ENCODE results near the gene CABYR. TPM values are rescaled to one million over a fixed set of nuclear protein-coding genes. Genes with fewer than 3 reads are reported as not detected.

CABYR gene
- total RNA-seq, 4 donors from 2014 or later: 0.76 to 3.6 (median 1.2) TPM

DNA sequence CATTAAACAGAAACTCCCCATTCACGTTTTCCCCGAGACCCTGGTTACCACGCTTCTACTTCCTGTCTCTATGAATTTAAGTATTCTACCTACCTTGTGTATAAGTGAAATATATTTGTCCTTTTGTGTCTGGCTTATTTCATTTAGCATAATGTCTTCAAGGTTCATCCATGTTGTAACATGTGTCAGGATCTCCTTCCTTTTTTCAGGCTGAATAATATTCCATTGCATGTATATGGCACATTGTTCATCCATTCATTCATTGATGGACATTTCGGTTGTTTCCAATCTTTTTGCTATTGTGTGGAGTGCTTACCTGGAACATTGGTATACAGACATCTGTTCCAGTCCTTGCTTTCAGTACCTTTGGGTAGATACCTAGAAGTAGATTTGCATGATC is 18.2 kb upstream of the CABYR start:
- TF ChIP-seq POLR2A (IDR thresholded peaks at IDR 0.05): no peak
- TF ChIP-seq POLR2AphosphoS5 (IDR thresholded peaks at IDR 0.05): no peak
- TF ChIP-seq, protein P1, sequence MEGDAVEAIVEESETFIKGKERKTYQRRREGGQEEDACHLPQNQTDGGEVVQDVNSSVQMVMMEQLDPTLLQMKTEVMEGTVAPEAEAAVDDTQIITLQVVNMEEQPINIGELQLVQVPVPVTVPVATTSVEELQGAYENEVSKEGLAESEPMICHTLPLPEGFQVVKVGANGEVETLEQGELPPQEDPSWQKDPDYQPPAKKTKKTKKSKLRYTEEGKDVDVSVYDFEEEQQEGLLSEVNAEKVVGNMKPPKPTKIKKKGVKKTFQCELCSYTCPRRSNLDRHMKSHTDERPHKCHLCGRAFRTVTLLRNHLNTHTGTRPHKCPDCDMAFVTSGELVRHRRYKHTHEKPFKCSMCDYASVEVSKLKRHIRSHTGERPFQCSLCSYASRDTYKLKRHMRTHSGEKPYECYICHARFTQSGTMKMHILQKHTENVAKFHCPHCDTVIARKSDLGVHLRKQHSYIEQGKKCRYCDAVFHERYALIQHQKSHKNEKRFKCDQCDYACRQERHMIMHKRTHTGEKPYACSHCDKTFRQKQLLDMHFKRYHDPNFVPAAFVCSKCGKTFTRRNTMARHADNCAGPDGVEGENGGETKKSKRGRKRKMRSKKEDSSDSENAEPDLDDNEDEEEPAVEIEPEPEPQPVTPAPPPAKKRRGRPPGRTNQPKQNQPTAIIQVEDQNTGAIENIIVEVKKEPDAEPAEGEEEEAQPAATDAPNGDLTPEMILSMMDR (IDR thresholded peaks at IDR 0.05): no peak
- TF ChIP-seq EP300 (IDR thresholded peaks at IDR 0.05): no peak
- no peak overlapping the region for H3K4me3 ChIP-seq
- H3K27ac ChIP-seq: no peak overlapping the region
- H3K36me3 ChIP-seq: peaks cover 48% of the 10 kb centered on the region
- H3K27me3 ChIP-seq: no peaks in the 10 kb centered on the region
- no peak for DNase-seq (ENCODE audit: low spot score in 2 of 2)
- peaks cover 3% of the 10 kb centered on the region for H3K4me1 ChIP-seq
- 96% methylated on average over 4 of the region's 4 CpGs for WGBS
- H3K9me3 ChIP-seq: no peaks in the 10 kb centered on the region

DNA sequence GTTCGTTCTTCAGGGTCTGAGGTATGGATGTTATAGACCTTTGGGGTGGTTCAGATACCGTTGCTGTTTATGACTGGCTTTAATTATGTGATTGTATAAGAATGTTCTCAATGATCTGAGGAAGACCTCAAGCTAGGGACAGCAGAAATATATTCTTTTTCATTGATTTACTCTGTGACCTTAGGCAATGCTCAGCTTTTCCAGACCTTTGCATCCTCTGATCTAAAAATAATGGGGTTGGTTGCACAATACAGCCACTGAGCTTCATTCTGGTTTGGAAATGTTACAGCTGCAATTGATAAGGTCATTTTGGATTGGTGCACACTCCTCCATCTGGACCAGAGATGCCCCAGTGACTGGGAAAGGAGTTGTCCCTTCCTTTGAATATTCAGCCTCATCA is 17.2 kb upstream of the CABYR start:
- H3K27me3 ChIP-seq: no peaks in the 10 kb centered on the region
- H3K4me1 ChIP-seq: peaks cover 10% of the 10 kb centered on the region
- WGBS: 96% methylated on average over 2 of the region's 2 CpGs
- DNase-seq (ENCODE audit: low spot score in 2 of 2): no peak
- TF ChIP-seq POLR2AphosphoS5 (IDR thresholded peaks at IDR 0.05) (no peak), EP300 (IDR thresholded peaks at IDR 0.05) (no peak), POLR2A (IDR thresholded peaks at IDR 0.05) (no peak)
- TF ChIP-seq, protein P1 (IDR thresholded peaks at IDR 0.05): no peak
- H3K4me3 ChIP-seq: no peak overlapping the region
- peaks cover 45% of the 10 kb centered on the region for H3K36me3 ChIP-seq
- no peaks in the 10 kb centered on the region for H3K9me3 ChIP-seq
- no peak overlapping the region for H3K27ac ChIP-seq

DNA sequence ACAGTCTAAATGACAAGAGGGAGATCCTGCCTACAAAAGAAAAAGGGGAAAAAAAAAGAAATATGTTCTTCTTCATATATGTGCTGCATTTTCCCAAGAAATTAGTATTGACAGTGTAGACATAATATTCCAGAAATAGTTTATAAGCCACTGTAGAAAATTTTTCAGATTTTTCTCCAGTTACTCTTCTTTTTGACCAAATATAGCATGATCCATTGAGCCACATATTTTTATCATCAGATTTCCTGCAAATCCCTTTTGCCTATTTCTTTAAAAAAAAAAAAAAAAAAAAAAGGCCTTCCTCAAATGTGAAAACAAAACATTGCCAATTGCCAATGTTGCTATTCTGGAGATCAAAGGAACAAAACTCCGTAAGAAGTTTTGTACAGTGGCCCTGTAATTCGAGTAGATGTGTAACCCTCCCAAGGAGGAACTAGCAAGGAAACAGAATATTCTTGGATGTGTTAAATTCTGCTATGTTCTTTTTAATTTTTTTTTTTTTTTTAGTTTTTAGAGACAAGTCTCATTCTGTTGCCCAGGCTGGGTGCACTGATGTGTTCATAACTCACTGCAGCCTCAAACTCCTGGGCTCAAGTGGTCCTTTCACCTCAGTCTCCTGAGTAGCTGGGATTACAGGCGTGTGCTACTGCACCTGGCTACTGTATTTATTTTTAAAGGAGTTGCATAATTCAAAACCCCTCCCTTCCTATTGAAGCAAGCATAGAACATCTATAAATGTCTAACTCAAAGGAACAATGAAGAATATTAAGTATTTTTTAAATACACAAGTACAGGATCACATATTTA is 12.5 kb upstream of the CABYR start:
- no peak overlapping the region for H3K4me3 ChIP-seq
- H3K27me3 ChIP-seq: no peaks in the 10 kb centered on the region
- H3K4me1 ChIP-seq: peaks cover 10% of the 10 kb centered on the region
- TF ChIP-seq POLR2A (IDR thresholded peaks at IDR 0.05): no peak
- no peak for TF ChIP-seq EP300 (IDR thresholded peaks at IDR 0.05)
- TF ChIP-seq, protein P1 (IDR thresholded peaks at IDR 0.05): no peak
- no peak for TF ChIP-seq POLR2AphosphoS5 (IDR thresholded peaks at IDR 0.05)
- H3K36me3 ChIP-seq: peaks cover 56% of the 10 kb centered on the region
- H3K9me3 ChIP-seq: no peaks in the 10 kb centered on the region
- 34% methylated on average over 3 of the region's 3 CpGs for WGBS
- no peak for DNase-seq (ENCODE audit: low spot score in 2 of 2)
- no peak overlapping the region for H3K27ac ChIP-seq

DNA sequence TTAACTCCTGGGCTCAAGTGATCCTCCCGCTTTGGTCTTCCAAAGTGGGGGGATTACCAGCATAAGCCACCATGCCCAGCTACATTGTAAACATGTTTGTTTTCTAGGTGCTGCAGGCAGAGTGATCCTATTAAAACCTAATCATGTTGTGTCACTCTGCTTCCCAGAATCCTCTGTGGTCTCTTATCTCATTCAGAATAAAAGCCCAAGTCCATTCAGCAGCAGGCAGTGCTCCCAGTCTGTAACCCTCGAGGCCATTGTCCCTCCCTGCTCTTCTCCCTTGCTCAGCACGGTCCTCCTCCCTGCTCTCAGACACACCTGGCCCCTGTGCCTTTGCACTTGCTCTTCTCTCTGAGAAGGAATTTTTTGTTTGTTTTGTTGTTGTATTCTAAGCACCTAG is 11.1 kb upstream of the CABYR start:
- no peak for DNase-seq (ENCODE audit: low spot score in 2 of 2)
- Histone ChIP-seq H3K9me3 (no peaks in the 10 kb centered on the region), H3K36me3 (peaks cover 58% of the 10 kb centered on the region), H3K27me3 (no peaks in the 10 kb centered on the region), H3K4me3 (no peak overlapping the region), H3K27ac (no peak overlapping the region), H3K4me1 (peaks cover 10% of the 10 kb centered on the region)
- TF ChIP-seq POLR2AphosphoS5 (IDR thresholded peaks at IDR 0.05) (no peak), POLR2A (IDR thresholded peaks at IDR 0.05) (no peak)
- TF ChIP-seq, protein P1 (IDR thresholded peaks at IDR 0.05): no peak
- WGBS: 71% methylated on average over 3 of the region's 3 CpGs

DNA sequence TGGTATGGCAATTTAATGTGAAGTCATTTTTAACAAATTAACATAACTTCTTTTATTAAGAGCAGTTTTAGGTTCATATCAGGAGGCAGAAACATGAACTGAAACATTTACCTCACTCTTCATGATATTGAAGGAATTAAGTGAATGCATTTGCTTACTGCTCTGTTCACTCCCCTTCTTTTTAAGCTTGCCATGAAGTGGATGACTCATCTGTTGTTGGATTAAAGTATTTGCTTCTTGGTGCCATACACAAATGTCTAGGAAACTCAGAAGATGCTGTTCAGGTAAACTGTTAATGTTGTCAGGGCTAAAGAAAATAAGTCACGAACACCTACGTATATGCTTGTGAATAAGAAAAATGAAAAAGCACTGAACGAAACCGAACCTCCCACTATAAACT is 10.2 kb upstream of the CABYR start:
- TF ChIP-seq POLR2AphosphoS5 (IDR thresholded peaks at IDR 0.05) (no peak), EP300 (IDR thresholded peaks at IDR 0.05) (no peak), POLR2A (IDR thresholded peaks at IDR 0.05) (no peak)
- TF ChIP-seq, protein P1 (IDR thresholded peaks at IDR 0.05): no peak
- H3K4me3 ChIP-seq: no peak overlapping the region
- peaks cover 58% of the 10 kb centered on the region for H3K36me3 ChIP-seq
- WGBS: 82% methylated on average over 4 of the region's 4 CpGs
- no peak overlapping the region for H3K27ac ChIP-seq
- no peak for DNase-seq (ENCODE audit: low spot score in 2 of 2)
- H3K4me1 ChIP-seq: peaks cover 10% of the 10 kb centered on the region
- no peaks in the 10 kb centered on the region for H3K9me3 ChIP-seq
- H3K27me3 ChIP-seq: no peaks in the 10 kb centered on the region
